Suppressor macrophage treated with lipopolysaccharide for 4 hours (primary cell): ENCODE data around the gene PIP4K2A.

Experiments used
- DNase-seq: peaks from one replicate; pipeline ENCODE4 v3.0.0-alpha.2; 2020

PIP4K2A gene

GRCh38 chr10:22589851-22590514 is 124.4 kb downstream of the PIP4K2A start:
- DNase-seq, result no peak

DNA sequence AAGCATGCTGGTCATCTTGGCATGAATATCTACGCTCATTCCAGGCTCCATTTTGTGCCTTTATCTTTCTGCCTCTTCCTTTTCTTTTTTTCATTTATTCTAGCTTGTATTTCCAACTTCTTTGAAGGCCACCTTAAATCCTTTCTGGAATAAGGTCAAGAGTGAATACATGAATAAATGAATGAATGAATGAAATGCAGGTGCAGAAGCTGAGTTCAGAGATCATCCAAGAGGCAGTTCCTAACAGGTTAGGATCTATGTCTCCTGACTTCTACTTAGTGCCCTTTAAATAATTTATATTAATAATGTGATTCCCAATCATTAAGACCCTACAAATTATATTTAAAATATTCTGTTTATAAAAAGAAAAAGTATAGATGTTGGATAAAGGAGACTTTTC is 125.9 kb downstream of the PIP4K2A start:
- DNase-seq, result no peak

- DNase-seq, result no peak
These were observed 130.7 kb downstream of the PIP4K2A start for GRCh38 chr10:22583683-22584082.

- no peak for DNase-seq
These were observed 132.9 kb downstream of the PIP4K2A start for GRCh38 chr10:22581461-22581860.

- DNase-seq, result no peak
These were observed 133.7 kb downstream of the PIP4K2A start for GRCh38 chr10:22580711-22581110.

DNA sequence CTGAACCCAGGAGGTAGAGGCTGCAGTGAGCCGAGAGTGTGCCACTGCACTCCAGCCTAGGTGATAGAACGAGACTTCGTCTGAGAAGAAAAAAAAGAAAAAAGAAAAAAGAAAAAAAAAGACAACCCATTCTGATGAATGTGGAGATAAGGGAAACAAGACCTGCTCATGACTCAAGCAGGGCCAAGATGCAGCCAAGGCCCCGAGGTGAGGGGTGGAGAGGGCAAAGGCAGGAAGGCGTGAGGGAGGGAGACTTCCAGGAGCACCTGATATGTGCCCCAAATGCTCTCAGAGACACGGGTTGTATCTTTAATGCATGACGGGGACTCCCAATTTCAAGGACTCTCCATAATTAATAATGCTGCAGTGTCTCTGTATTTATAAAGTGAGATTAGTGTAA is 134.6 kb downstream of the PIP4K2A start:
- DNase-seq, result no peak

GRCh38 chr10:22573820-22574569 is 140.4 kb downstream of the PIP4K2A start:
- peak; percentile 30 for DNase-seq

- DNase-seq, result no peak
These were observed 143.5 kb downstream of the PIP4K2A start for GRCh38 chr10:22570733-22571430.

DNA sequence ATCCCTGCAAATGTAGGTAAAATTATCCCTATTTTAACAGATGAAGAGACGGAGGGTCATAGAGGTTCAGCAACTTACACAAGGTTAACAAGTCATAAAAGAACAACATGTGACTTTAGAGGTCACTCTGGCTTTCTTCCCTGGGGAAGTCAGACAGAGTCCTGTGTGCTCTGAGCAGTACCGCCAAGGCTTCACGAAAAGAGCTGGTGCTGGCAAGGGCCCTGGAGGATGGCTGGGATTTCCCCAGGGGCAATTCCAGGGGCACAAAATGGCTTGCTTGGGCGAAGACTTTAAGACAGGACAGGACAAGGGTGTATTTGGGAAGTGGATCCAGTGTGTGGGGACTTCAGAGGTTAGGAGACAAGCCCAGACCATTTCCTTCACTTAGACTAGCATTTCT is 144.1 kb downstream of the PIP4K2A start:
- DNase-seq, result no peak

- DNase-seq, result no peak
These were observed 145.4 kb downstream of the PIP4K2A start for GRCh38 chr10:22568928-22569327.

DNA sequence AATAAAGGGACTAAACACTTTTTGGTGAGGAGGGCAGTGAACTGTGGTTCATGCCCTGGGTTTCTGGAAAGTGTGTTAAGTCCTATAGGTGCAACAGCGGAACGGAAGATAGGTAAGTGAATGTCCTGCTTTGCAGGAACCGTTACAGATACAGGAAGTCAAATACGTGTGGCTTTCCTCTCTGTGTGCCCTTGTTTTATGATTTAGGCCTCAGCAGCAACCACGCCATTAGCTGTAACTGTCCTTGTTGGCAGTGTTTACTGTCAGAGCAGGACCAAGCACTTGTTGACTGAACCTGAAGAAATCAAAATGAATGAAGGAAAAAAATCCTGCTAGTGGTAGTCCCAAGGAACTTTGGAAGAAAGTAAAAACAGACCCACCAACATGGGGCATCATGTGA is 150.3 kb downstream of the PIP4K2A start:
- no peak for DNase-seq

DNA sequence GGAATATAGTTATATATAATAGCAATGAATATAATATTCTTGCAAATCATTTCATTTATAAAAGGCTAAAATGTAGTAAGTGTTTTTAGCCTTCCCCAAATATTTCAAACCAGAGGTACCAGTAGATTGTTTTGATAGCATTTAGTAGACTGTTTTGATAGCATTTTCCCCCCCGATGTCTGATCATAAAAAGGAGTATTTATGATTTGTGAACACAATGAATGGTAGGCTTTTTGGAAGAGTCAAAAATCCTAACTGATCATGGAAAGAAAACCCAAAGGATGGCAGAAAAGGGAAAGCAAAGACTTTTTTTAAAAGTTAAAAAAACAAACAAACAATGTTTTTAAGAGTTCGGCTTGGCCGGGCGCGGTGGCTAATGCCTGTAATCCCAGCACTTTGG is 152.5 kb downstream of the PIP4K2A start:
- DNase-seq, result no peak

GRCh38 chr10:22560913-22561239 is 153.5 kb downstream of the PIP4K2A start:
- DNase-seq, result no peak

DNA sequence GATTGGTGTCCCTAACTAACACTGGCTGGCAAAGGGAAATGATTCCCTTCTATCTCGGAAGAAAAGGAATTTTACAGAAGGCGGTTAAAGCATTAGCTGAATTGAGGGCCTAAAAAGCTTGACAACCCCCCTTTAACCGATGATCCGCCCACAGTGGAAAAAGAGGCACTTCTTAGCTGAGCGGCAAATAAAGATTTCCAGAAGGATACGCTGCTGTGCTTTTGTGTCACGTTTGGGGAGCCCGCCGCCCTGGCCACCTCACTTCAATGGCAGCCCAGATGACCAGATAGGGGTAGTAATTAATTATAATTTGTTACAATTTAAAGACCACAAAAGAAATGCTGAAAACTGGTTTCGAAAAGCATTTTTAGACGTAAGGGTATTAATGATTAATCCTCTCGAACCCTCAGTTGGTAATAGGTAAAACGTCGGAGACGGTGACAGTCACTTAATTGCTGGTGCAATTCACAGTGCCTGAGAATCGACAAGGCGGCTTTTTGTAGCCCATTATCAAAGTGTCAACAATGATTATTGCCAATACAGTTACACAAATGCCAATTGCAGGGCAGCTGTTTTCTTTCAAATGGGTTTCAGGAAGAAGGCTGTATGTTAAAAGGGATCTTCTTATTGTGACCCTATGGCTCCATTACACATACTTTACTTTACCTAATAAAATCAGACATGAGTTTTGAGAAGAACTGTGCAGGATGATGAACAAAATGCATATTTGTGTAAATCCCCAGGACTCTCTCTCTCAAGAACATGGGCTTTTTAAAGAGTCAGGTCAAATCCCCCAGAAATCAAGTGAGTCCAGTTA is 154.1 kb downstream of the PIP4K2A start:
- DNase-seq, result no peak

- peak; percentile 30 for DNase-seq
These were observed 157.1 kb downstream of the PIP4K2A start for GRCh38 chr10:22557321-22557720.

GRCh38 chr10:22556774-22557173 is 157.6 kb downstream of the PIP4K2A start:
- DNase-seq, result no peak

DNA sequence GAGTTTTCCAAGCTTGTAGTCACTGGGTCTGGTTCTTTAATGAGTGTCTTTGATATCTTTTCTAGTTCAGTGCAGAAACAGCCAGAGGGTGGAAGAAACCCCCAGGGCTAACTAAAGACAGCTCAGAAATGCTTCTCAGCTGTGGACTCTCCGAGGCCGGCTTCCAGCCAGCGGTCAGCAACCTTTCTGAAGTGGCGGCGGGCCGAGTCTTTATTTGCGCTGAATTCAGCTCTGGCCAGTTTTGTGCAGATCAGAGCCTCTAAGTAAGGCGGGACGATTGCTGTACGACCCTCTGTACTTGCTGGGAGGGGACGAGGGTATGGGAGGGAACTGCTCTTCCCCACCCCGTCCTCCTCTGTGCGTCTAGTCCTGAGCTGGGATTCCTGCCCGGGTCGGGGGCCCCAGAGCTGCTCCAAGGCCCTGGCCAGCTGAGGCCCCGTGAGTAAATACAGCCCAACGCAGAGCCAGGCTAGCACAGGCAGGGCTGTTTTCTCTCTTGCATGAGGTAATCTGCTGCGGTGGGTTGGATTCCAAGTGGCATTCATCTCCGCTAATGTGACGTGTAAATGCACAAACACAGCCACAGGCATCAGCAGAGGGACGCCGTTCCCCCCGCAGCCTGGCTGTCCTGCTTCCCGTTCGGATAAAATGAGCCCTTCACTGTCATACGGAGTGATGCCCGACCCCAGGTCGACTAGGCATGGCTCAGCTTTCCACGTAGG is 159.8 kb downstream of the PIP4K2A start:
- DNase-seq, result no peak

DNA sequence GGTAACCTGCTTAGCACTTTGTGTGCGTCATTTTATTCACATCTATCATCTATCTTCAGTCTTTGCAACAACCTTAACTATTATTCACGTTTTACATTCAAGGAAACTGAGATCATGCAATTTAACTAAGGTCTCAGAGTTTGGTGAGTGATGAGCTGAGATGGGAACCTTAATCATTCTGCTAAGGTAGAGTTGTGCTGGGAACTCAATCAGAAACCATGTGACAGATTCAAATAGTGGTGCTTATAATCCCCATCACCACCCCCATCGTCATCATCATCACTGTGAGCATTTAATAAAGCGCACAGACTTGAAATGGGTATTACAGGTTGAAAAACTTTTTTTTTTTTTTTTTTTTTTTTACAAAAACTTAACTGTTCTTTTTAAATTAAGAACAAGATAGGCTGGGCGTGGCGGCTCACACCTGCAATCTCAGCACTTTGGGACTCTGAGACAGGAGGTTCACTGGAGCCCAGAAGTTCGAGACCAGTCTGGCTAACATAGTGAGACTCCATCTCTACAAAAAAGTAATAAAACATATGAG is 160.9 kb downstream of the PIP4K2A start:
- no peak for DNase-seq

DNA sequence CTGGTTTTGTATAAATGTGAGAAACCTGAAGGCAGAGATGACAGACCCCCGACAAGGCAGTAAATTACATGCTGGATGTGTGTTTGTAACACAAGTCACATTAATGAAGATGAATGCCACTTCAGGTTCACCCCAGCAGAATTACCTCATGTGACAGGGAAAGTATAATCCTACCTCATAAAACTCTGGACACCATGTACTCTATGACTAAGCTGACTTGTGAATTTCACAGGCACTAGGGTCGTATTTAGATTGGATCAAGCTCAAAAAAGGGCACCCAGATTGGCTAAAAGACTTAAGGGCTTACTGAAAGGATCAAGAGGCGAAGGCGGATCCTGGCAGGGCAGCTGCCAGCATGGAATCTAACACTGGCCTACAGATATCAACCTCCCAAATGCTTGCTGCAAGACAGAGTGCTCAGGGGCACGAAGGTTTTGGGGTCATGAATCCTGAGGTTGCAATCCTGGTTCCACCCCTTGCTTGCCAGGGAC is 161.4 kb downstream of the PIP4K2A start:
- no peak for DNase-seq

DNA sequence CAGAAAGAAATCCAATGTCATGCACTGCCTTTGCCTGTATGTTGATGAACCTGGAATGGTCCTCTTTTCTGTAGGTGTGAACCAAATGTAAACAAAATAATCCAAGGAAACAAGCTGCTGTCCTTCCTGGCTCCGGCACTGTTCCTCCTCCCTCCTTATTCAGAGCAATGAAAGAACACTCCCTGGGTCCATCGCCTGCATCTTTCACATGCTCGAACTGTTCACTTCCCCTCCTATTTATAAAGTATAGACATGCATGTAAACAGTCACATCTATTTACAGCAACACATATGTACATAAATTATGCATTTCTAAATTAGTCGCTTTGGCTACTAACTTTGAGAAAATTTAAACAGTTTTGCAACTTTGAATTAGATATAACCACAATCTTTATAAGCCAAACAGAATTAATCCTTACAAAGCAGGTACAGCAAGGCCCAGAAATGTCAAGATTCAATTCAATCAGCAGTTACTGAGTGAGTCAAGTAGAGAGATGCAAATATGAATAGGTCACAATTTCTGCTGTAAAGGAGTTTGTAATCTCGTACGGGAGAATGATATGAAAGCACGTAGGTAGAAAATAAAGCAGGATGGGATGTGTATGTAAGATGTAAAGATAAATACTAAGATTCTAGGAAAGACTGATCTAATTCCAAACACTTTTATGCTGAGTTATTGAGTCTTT is 162.6 kb downstream of the PIP4K2A start:
- no peak for DNase-seq

DNA sequence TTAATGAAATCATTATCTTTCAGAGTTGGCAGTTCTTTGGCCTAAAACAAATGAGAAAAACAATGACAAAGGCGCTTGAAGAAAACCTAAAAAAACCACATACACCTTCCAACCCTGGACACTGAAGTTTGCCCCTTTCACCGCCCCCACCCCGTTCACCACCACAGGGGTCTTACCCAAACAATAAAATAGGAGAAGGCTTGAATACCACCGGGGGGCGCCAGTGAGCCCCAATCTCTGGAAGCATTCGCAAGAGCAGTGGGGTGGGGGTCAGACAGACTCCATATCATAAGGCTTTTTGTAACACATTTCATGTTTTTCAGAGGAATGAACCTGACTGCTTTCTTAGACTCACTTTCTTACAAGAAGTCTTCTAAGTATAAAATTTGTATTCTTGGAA is 163.6 kb downstream of the PIP4K2A start:
- peak; percentile 43 for DNase-seq

- DNase-seq, result no peak
These were observed 166.0 kb downstream of the PIP4K2A start for GRCh38 chr10:22548344-22548743.
